Endothelial cell of umbilical vein (primary cell): Measurements from ENCODE around the gene RSPO3.

ENCODE experiments used
- MAX ChIP-seq: IDR thresholded peaks from 2 replicates; pipeline ENCODE4 v1.6.1; 2011; ENCODE audit not compliant: insufficient read depth, insufficient read length
- TF ChIP-seq, protein P1 (sequence below), 2 donors: IDR thresholded peaks; 1 replicate in 1 of 2; 2 replicates in 1 of 2; pipeline ENCODE4 v1.5.1; 2011; ENCODE audit warnings: low read length in 2 of 2, mild to moderate bottlenecking in 2 of 2, moderate library complexity in 2 of 2, control low read depth in 1 of 2, inconsistent platforms in 1 of 2, low read depth in 1 of 2; ENCODE audit not compliant: insufficient read depth in 1 of 2; ENCODE audit errors: extremely low read depth in 1 of 2

- TF ChIP-seq, protein P1, sequence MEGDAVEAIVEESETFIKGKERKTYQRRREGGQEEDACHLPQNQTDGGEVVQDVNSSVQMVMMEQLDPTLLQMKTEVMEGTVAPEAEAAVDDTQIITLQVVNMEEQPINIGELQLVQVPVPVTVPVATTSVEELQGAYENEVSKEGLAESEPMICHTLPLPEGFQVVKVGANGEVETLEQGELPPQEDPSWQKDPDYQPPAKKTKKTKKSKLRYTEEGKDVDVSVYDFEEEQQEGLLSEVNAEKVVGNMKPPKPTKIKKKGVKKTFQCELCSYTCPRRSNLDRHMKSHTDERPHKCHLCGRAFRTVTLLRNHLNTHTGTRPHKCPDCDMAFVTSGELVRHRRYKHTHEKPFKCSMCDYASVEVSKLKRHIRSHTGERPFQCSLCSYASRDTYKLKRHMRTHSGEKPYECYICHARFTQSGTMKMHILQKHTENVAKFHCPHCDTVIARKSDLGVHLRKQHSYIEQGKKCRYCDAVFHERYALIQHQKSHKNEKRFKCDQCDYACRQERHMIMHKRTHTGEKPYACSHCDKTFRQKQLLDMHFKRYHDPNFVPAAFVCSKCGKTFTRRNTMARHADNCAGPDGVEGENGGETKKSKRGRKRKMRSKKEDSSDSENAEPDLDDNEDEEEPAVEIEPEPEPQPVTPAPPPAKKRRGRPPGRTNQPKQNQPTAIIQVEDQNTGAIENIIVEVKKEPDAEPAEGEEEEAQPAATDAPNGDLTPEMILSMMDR (IDR thresholded peaks at IDR 0.05; ENCODE audit: extremely low read depth in 1 of 2, insufficient read depth in 1 of 2, low read depth in 1 of 2, low read length in 2 of 2): no peak
- no peak for TF ChIP-seq MAX
Measured at GRCh38 chr6:127103482-127103881, 15.0 kb upstream of the RSPO3 start.
